ENCODE measurements around the gene DPEP3. TPM values are rescaled to one million over a fixed set of nuclear protein-coding genes. Genes with fewer than 3 reads are reported as not detected.

Gene DPEP3
- total RNA-seq, 4 donors from 2014 or later = 0.14 TPM; not detected in 3

- no peak overlapping the region for H3K4me3 ChIP-seq
- H3K4me1 ChIP-seq = peaks cover 0 to 3% of the 10 kb centered on the region in 2 donors
- H3K36me3 ChIP-seq = no peaks in the 10 kb centered on the region
- intact Hi-C loops (cut with DNase I; ENCODE audit: low total_unique reads) = loop anchor here (5.0 to 10.0 kb wide), 2 partner anchors 45 to 113 kb away; partner anchors contain the start of gene NRN1L
- H3K9me3 ChIP-seq = no peaks in the 10 kb centered on the region
- H3K27me3 ChIP-seq = no peaks in the 10 kb centered on the region
- no peak for TF ChIP-seq CTCF (IDR thresholded peaks at IDR 0.05)
- no peak for TF ChIP-seq POLR2A (IDR thresholded peaks at IDR 0.05)
- H3K27ac ChIP-seq = peak overlapping the region; percentile 24 to 60
- no peak for DNase-seq
These were observed 53.0 kb downstream of the DPEP3 start for GRCh38 chr16:67927131-67927941.

GRCh38 chr16:67926181-67926750 is 54.0 kb downstream of the DPEP3 start:
- H3K4me1 ChIP-seq = peaks cover 0 to 3% of the 10 kb centered on the region in 2 donors
- TF ChIP-seq POLR2A (IDR thresholded peaks at IDR 0.05) (no peak), CTCF (IDR thresholded peaks at IDR 0.05) (no peak)
- H3K27ac ChIP-seq = peak overlapping the region; percentile 24 to 60
- no peak for DNase-seq
- no peaks in the 10 kb centered on the region for H3K9me3 ChIP-seq
- H3K36me3 ChIP-seq = no peaks in the 10 kb centered on the region
- intact Hi-C loops (cut with DNase I; ENCODE audit: low total_unique reads) = loop anchor here (5.0 to 10.0 kb wide), 2 partner anchors 44 to 111 kb away; partner anchors contain the start of gene NRN1L
- H3K27me3 ChIP-seq = no peaks in the 10 kb centered on the region
- no peak overlapping the region for H3K4me3 ChIP-seq

Small RNAs within 50 kb of the gene (small RNA-seq; reads per million reads assigned to genes)
- gene RNU6-359P = not detected

Other genes starting within 250 kb of the DPEP3 start
- gene RANBP10, start 173.9 kb downstream of the DPEP3 start, total RNA-seq = 10 to 100 TPM in 1 of 4 donors, 1 to 10 TPM in 3; 4.9 to 22.7 (median 8.5) TPM
- 1 to 10 TPM; 2.7 to 4.9 (median 3.6) TPM for gene TSNAXIP1, start 173.6 kb downstream of the DPEP3 start, total RNA-seq
- 100 to 1,000 TPM in 1 of 4 donors, 10 to 100 TPM in 3; 43.3 to 105 (median 57.6) TPM for gene THAP11, start 138.2 kb downstream of the DPEP3 start, total RNA-seq
- gene NUTF2, start 133.6 kb downstream of the DPEP3 start, total RNA-seq = 10 to 100 TPM; 43.8 to 76.1 (median 65.4) TPM
- gene CENPT, start 132.8 kb downstream of the DPEP3 start, total RNA-seq = 10 to 100 TPM; 29.4 to 70.2 (median 52.8) TPM
- 10 to 100 TPM; 19.4 to 63.7 (median 50.7) TPM for gene EDC4, start 107.4 kb downstream of the DPEP3 start, total RNA-seq
- 1 to 10 TPM in 1 of 4 donors, not detected in 3; 2.1 TPM for gene NRN1L, start 95.6 kb downstream of the DPEP3 start, total RNA-seq
- 10 to 100 TPM in 3 of 4 donors, 1 to 10 TPM in 1; 3.1 to 34.3 (median 24.5) TPM for gene PSKH1, start 87.2 kb downstream of the DPEP3 start, total RNA-seq
- 1 to 10 TPM in 1 of 4 donors, not detected in 3; 1.0 TPM for gene CTRL, start 48.6 kb downstream of the DPEP3 start, total RNA-seq
- 10 to 100 TPM in 3 of 4 donors, 1 to 10 TPM in 1; 9.5 to 30.7 (median 15.3) TPM for gene PSMB10, start 43.6 kb downstream of the DPEP3 start, total RNA-seq
- gene LCAT, start 36.4 kb downstream of the DPEP3 start, total RNA-seq = 10 to 100 TPM; 11.0 to 75.2 (median 12.4) TPM
- gene SLC12A4, start 11.9 kb downstream of the DPEP3 start, total RNA-seq = 100 to 1,000 TPM in 1 of 4 donors, 10 to 100 TPM in 3; 25.6 to 137 (median 62.3) TPM
- 1 to 10 TPM in 1 of 4 donors, under 1 TPM in 2, not detected in 1; 0.77 to 2.3 (median 0.83) TPM for gene DPEP2, start 19.0 kb upstream of the DPEP3 start, total RNA-seq
- gene DPEP2NB, start 35.4 kb upstream of the DPEP3 start, total RNA-seq = not detected
- gene DDX28, start 42.7 kb upstream of the DPEP3 start, total RNA-seq = 10 to 100 TPM in 2 of 4 donors, 1 to 10 TPM in 2; 2.9 to 14.1 (median 11.8) TPM
- 10 to 100 TPM in 1 of 4 donors, 1 to 10 TPM in 3; 2.0 to 18.4 (median 5.6) TPM for gene DUS2, start 42.8 kb upstream of the DPEP3 start, total RNA-seq
- 10 to 100 TPM; 22.6 to 74.0 (median 48.4) TPM for gene NFATC3, start 104.9 kb upstream of the DPEP3 start, total RNA-seq

Measured in uterus (tissue), 4 donors.